VCaP (cell line): ENCODE measurements around the gene KIF12.

ENCODE experiments used
- H3K27ac ChIP-seq: fragments of 450-650 bp; 2 replicates; pipeline ENCODE4 v1.5.1; 2017
- CTCF ChIP-seq: fragments of 450-650 bp; conservative IDR thresholded peaks from 2 replicates; pipeline ENCODE4 v1.5.1; 2017; ENCODE audit warnings: mild to moderate bottlenecking, moderate library complexity

The KIF12 gene

GRCh38 chr9:114080195-114080772 is 18.8 kb downstream of the KIF12 start:
- TF ChIP-seq CTCF, result no peak
- peak overlapping the region; percentile 99 for H3K27ac ChIP-seq

- peak overlapping the region; percentile 99 for H3K27ac ChIP-seq
- no peak for TF ChIP-seq CTCF
These were observed 20.3 kb downstream of the KIF12 start for GRCh38 chr9:114078781-114079156.

- no peak for TF ChIP-seq CTCF
- H3K27ac ChIP-seq, result peak within 1 kb of the TSS; percentile 99
These were observed 20.9 kb downstream of the KIF12 start, which contains the start of gene AMBP for GRCh38 chr9:114078021-114078780. TSS of gene AMBP (minus strand) at chr9:114078300. CDS start at chr9:114078209, 91 bp downstream.

- H3K27ac ChIP-seq, result peak overlapping the region; percentile 99; the same call in 1 of the 2 replicates
- TF ChIP-seq CTCF, result no peak
These were observed 21.8 kb downstream of the KIF12 start for GRCh38 chr9:114077162-114077837.

- TF ChIP-seq CTCF, result no peak
- H3K27ac ChIP-seq, result peak overlapping the region; percentile 99; the same call in 1 of the 2 replicates
These were observed 22.6 kb downstream of the KIF12 start for GRCh38 chr9:114076237-114077161.

- H3K27ac ChIP-seq, result peak overlapping the region; percentile 2; the same call in 1 of the 2 replicates
- TF ChIP-seq CTCF, result no peak
These were observed 23.5 kb downstream of the KIF12 start for GRCh38 chr9:114075602-114076001.
